HG02884 (cell line): ENCODE data around the gene AMMECR1.

ENCODE experiments used
- ATAC-seq: cut with Tn5 transposase; IDR thresholded peaks from one replicate; pipeline ENCODE4 v1.9.1; 2021; ENCODE audit warnings: mild to moderate bottlenecking, moderate library complexity; ENCODE audit not compliant: unreplicated experiment

AMMECR1 gene

GRCh38 chrX:110214684-110215083 lies 103.2 kb downstream of the AMMECR1 start:
- ATAC-seq, result no peak

- no peak for ATAC-seq
Observed at GRCh38 chrX:110213183-110213582, 104.7 kb downstream of the AMMECR1 start.

- ATAC-seq, result no peak
Observed at GRCh38 chrX:110212299-110212698, 105.6 kb downstream of the AMMECR1 start.

DNA sequence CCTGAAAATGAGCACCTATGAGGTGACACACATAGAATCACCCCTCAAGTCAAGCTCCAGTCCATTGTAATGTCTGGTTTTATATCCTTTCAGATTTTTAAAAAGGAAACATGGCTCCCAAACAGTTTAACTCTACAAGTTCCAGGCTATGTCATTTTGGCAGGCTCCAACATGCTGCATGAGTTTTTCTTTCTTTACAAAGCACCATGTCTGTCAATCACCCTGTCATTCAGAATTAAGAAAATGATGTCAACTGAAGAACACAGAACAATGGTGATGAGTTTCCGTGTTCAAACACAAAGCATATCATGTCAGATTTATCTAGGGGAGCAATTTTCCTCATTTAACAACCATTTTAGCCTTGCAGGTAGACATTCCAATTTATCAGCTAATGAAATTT lies 106.5 kb downstream of the AMMECR1 start:
- no peak for ATAC-seq

GRCh38 chrX:110210417-110211139 lies 107.3 kb downstream of the AMMECR1 start:
- ATAC-seq, result no peak

DNA sequence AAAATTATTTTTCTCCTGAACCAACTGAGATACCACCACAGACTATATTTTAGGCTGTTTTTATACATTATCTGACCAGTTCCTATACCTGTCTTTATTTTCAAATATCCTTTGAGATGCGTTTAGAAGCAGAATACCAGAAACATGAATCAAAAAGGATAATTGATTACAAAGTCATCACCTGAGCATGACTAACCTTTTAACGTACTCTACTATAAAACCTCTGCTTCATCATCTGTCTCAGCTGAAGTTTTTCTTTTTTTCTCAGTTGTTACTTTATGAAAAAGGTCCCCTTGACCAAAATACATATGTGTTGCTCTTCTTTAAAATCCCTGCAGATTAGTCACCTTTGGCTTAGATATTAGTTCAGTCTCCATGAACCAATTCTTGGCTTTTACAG lies 109.8 kb downstream of the AMMECR1 start:
- ATAC-seq, result no peak

DNA sequence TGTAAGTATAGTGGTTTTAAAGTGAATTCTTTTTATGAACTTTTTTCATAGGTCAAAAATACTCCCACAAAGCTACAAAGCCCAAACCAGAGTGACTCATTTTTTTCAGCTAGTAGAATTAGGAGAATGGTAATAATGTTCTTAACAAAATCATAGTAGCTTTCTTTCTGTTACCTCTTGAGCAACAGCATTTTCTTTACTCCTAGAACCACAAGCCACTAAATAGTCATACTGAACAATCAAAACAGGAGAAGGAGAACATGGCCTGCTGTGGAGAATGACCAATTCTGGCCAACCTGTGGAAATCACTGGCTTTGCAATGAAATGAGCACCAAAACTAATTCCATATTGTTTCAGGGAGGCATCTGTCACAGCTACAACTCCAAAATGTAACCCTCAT lies 112.9 kb downstream of the AMMECR1 start:
- no peak for ATAC-seq

- no peak for ATAC-seq
Observed at GRCh38 chrX:110201799-110202198, 116.1 kb downstream of the AMMECR1 start.

DNA sequence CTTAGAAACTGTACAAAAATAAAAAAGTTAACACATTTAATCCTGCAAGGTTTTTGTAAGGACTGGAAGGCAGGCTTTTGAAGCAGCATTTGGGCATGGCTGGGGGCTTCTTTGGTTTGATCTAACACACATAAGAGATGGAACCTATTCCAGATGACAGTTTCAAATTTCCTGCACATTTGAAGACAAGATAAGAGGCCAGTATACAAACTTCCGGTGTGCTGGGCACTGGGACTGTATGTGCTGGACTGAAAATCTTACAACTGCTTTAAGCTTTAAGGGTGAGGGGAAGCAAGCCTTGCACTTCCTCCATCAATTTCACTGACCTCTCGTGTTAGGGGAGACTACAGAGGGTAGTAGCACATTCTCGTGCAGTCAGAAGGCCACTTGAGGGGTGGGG lies 122.9 kb downstream of the AMMECR1 start:
- ATAC-seq, result no peak

GRCh38 chrX:110192516-110192915 lies 125.4 kb downstream of the AMMECR1 start:
- ATAC-seq, result no peak

- peak; percentile 74 for ATAC-seq
Observed at GRCh38 chrX:110188701-110189558, 129.0 kb downstream of the AMMECR1 start.

DNA sequence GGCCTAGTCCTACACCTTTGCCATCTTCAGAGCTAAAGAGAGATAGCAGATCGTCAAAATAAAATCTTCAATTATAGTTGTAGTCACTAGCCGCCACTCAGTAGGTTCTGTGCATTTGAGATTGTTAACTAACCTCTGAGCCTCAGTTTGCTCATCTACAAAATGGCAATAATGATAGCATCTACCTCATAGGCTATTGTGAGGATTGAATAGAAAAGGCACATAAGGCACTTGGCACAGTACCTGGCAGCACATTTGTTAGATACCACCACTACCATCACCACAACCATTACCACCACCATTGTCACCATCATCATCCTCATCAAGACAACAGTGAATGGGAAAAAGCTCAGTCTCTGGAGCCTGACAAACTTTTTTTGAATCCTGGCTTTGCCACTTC lies 134.6 kb downstream of the AMMECR1 start:
- no peak for ATAC-seq

- ATAC-seq, result no peak
Observed at GRCh38 chrX:110182865-110183264, 135.0 kb downstream of the AMMECR1 start.

GRCh38 chrX:110182362-110182761 lies 135.5 kb downstream of the AMMECR1 start:
- no peak for ATAC-seq

DNA sequence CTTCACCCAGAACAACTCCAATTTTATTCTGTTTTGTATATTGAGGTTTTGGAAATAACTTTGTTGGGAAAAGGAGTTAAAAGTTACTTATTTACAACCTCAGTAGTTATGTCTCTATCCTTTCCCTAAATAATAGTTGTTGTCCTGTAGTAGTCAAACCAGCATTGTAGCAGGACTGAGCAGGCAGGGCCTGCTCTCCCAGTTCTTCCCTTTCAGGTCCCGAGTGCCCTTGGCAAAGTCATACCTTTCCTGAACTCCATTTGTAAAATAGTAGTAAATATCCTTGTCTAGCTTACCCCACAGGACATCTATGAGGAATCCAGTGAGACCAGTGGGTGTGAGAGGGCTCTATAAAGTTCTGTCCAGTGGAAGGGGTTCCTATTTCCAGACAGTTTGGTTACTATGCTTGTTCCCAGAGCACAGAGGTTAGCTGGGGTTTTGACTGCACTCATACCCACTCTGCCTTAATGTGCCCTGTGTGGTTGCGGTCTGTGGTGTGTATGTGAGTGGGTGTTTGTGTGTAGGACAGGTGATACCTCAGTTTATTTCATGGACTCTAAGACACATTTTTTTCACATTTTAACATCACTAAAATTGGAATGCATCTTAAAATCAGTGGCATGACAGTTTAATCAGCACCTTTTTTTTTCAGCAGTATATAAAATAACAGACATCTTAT lies 136.3 kb downstream of the AMMECR1 start:
- no peak for ATAC-seq

DNA sequence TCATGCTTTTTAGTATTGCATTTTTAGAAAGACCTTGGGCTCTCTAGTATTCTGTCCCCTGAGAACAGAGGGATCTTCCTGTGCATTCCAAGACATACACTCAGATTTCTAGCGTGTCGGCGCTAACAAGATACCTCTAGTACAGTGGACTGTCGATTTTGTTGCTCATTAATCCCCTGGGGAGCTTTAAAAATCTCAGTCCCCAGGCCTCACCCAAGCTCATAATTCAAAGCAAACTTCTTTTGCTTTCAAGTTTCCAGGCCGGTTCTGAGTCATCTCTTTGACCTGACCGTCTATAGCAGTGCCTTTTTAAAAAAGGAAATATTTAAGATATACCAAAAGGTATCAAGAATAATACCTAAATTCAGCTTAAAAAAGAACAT lies 137.0 kb downstream of the AMMECR1 start:
- peak; percentile 87 for ATAC-seq

DNA sequence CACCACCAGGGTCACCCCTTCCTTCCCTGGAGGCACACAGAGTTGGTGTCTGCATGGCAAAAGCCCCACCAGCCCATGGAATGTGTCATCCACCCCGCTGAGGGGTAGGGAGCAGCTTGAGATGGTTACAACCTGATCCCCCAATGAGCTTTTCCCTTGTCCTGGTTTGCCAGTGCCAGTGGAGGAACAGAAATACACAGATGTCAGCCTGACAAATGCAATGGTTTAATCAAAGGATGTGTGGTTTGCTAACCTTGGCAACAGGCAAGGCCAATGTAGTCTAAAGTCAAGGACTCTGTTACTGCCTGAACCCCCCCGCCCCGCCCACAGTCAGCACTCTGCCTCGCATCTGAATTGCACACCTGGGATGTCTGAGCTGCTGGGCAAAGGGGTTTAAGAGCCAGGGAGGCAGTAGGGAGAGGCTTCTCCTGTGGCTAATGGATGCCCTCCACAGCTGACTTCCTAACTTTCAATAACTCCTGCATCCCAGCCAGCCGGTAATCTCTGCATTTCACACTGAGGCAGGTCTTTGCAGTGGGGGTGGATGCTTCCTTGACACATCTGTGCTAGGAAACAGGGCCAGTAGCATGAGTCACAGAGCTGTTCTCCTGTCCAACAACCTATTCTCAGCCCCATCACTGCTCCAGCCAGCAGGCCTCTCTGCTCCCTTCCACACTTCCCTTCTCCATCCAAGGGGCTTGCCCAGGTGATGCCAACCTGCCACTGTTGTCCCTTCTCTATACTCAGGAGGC lies 137.5 kb downstream of the AMMECR1 start:
- ATAC-seq, result peak; percentile 13

- no peak for ATAC-seq
Observed at GRCh38 chrX:110178179-110178865, 139.6 kb downstream of the AMMECR1 start.

DNA sequence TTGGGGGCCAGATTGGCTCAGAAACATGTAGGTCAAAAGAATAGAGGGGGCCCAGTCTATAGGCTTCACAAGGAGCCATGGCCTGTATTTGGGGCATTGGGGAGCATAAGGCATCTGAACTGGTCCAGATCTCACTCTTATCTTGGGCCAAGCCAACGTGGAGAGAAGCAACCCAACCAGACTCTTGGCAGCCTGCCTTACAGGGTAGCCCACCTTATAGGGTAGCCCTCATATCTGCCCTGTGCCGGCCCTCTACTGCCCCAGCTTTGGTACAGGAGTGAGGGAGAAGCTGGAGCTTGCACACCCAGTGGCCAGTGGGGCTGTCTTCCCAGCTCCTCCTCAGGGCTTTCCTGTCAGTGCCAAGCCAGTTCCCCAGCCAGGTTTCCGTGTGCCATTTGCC lies 142.2 kb downstream of the AMMECR1 start:
- ATAC-seq, result no peak

GRCh38 chrX:110175146-110175545 lies 142.7 kb downstream of the AMMECR1 start:
- ATAC-seq, result no peak
